GM06990 (cell line): Measurements from ENCODE around the gene CBX1.
A peak's percentile ranks its signal among the peaks of the same experiment; 100 is the strongest.

Source experiments
- DNase-seq: peaks from one replicate; pipeline ENCODE4 v3.0.0-alpha.2; 2011; ENCODE audit not compliant: insufficient read length; ENCODE audit errors: extremely low read depth
- H3K27me3 ChIP-seq: replicated peaks from 2 replicates; pipeline ENCODE4 v1.6.0; 2011; ENCODE audit warnings: low read length; ENCODE audit not compliant: control insufficient read depth, insufficient read depth
- H3K36me3 ChIP-seq: 2 replicates; pipeline ENCODE4 v1.5.1; 2011; ENCODE audit warnings: low read length; ENCODE audit not compliant: control insufficient read depth, insufficient read depth
- H3K4me3 ChIP-seq: replicated peaks from 2 replicates; pipeline ENCODE4 v1.5.1; 2011; ENCODE audit warnings: low read depth, mild to moderate bottlenecking, control low read depth, low read length
- CTCF ChIP-seq: IDR thresholded peaks from 2 replicates; pipeline ENCODE4 v1.5.1; 2011; ENCODE audit warnings: low read length, control low read depth, mild to moderate bottlenecking, inconsistent platforms; ENCODE audit not compliant: insufficient read depth, poor library complexity, severe bottlenecking

CBX1 gene

GRCh38 chr17:48101012-48101720, at the start of gene CBX1:
Gene CBX1 (minus strand): TSS chr17:48101478. CDS start chr17:48077004, 24,474 bp downstream.
- peak; percentile 100 for DNase-seq
- TF ChIP-seq CTCF, result no peak
- no peaks in the 10 kb centered on the region for H3K36me3 ChIP-seq
- no peaks in the 10 kb centered on the region for H3K27me3 ChIP-seq
- H3K4me3 ChIP-seq, result peak within 1 kb of the TSS; percentile 88

GRCh38 chr17:48150597-48151001, 49.3 kb upstream of the CBX1 start:
- no peak for DNase-seq
- H3K4me3 ChIP-seq, result no peak overlapping the region
- H3K27me3 ChIP-seq, result no peaks in the 10 kb centered on the region
- no peak for TF ChIP-seq CTCF
- no peaks in the 10 kb centered on the region; the same call in 1 of the 2 replicates for H3K36me3 ChIP-seq

- DNase-seq, result no peak
- Histone ChIP-seq H3K36me3 (no peaks in the 10 kb centered on the region; the same call in 1 of the 2 replicates), H3K27me3 (no peaks in the 10 kb centered on the region), H3K4me3 (no peak overlapping the region)
- no peak for TF ChIP-seq CTCF
Measured at GRCh38 chr17:48149787-48150463, 48.6 kb upstream of the CBX1 start.

GRCh38 chr17:48148854-48149786, 47.8 kb upstream of the CBX1 start:
- no peaks in the 10 kb centered on the region for H3K27me3 ChIP-seq
- H3K4me3 ChIP-seq, result no peak overlapping the region
- no peak for TF ChIP-seq CTCF
- no peaks in the 10 kb centered on the region; the same call in 1 of the 2 replicates for H3K36me3 ChIP-seq
- no peak for DNase-seq

GRCh38 chr17:48148029-48148770, 46.9 kb upstream of the CBX1 start:
- H3K36me3 ChIP-seq, result no peaks in the 10 kb centered on the region; the same call in 1 of the 2 replicates
- H3K27me3 ChIP-seq, result no peaks in the 10 kb centered on the region
- TF ChIP-seq CTCF, result no peak
- H3K4me3 ChIP-seq, result no peak overlapping the region
- no peak for DNase-seq
